ENCODE data around the gene PEMT.
A peak's percentile ranks its signal among the peaks of the same experiment; 100 is the strongest.

PEMT gene

DNA sequence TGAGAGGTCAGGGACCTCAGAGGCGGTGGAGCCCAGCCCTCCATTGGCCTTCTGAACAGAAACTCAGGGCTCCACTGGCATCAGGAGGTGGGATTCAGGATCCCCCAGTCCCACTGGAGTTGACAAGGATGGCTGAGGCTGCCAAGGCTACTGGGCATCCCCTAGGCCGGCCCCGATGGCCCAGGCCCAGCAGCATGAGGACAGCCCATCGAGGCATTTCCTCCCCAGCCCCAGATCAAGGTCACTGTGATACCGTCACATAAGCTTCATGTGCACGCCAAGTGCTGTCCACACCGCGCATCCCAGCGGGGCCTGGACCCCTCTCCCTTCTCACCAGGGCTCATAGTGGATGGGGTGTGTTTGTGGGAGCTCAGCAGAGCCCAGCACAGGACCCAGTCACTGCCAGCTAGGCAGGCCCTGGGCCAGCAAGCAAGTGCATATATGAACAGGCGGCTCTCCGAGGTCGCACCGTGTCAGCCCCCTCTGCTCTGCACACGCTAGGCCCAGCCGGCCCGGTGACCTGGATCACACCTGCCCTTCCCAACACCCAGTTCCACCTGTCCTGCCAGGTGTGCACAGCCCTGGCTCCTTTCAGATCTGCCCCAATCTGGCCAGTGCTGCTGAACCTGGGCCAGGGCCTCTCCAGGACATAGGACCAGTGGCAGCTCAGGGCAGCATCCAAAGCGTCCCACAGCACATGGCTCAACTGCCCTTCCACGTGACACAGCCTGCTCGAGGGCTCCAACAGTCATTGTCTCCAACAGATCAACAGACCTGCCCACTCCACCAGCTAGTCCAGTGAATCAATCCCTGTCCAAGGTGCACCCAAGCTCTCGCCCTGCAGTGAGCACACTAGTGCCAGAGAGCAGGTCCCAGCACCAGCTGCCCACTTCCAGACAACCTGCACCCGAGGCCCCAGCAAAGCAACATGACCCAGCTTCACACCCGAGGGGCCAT lies 62.5 kb downstream of the PEMT start:
- no peak for DNase-seq

DNA sequence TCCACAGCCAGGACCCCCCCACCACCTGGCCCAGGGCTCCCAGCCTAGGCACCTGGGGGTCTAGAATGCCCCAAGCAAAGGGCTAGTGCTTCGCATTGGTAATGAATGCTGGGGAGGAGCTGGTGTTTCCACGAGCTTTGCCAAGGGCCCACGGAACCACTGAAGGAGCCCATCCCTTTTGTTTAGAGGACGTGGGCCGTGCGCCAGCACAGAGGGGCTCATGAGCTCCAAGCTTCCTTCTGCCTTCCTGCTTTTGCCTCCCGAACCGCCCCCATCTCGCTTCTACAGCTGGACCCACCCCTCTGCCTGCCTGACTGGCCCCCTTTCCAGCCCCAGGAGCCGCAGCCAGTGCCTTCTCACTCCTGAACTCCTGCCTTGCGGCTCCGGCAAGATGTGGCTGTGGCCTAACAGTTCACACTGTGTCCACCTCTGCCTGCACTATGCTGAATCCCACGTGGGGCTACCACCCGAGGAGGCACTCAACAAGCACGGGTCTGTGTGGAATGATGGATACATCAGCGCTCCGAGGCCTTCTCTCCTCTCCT lies 63.5 kb downstream of the PEMT start:
- DNase-seq, result no peak

DNA sequence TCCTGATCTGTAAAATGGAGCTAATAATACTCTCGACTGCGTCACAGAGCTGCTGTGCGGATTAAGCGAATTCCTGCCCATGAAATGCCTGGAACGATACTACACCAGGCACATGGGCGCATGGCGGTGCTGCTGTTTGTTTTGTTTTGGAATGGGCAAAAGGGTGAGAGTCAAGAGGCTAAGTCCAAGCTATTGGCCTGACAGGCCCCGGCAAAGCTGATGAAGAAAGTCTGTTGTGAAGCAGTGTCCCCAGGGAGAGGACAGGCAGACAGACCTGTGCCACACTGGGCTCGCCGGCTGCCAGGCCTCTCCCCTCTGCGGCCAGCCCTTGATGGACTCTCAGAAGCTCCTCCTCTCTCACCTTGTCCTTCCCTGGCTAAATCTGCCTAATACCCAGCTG lies 64.0 kb downstream of the PEMT start:
- DNase-seq, result no peak

DNA sequence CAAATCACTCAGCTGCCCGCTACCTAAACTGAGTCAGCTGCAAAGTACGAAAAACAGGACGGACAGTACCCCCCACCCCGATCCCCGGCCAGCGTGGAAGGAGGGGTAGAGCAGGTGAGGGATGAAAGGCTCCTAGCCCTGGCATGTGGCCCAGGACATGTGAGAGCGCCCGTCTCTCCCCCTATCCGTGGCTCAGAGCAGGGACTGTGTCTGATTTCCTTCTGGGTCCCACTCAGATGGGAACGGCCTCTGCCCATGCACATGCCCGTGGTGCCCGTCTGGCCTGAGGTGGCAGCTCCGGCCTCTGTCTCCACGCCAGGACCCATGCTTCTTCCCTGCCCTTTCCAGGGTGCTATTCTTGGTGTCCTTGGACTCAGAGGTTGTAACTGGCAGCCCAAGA lies 65.1 kb downstream of the PEMT start:
- DNase-seq, result peak; percentile 45

DNA sequence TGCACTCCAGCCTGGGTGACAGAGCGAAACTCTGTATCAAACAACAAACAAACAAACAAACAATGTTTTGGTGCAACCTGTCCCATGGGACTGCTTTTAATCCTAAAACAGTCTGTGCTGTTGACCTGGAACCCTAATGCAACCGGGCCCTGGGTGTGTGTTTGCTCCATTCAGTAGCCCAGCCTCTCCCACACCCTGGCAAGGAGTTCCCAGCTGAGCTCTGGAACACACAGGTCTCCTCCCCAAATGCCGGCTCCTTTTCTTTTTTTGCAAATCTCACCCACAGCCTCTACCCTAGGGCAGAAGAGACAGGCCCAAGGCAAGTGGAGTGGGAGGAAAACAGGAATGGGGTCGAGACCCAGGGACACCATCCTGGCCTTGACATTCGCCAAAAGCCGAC lies 65.6 kb downstream of the PEMT start:
- DNase-seq, result no peak

DNA sequence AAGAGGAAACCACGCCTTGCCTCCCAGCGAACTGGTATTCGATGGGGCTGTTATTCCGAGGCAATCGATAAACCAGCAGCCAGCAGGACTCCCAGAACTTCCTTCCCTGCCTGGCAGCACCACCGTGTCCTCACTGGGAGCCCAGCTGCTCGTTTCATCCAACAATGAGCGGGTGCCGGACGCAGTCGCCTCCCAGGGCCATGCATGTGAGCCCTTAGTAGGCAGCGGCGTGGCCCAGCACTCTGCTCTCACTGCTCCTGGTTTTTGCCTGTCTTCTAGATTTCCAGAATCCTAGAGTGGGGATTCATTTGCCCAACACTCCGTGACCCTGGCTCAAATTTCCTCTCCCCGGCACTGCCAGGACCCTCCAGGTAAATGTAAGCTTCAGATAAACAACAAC lies 66.2 kb downstream of the PEMT start:
- DNase-seq, result no peak

DNA sequence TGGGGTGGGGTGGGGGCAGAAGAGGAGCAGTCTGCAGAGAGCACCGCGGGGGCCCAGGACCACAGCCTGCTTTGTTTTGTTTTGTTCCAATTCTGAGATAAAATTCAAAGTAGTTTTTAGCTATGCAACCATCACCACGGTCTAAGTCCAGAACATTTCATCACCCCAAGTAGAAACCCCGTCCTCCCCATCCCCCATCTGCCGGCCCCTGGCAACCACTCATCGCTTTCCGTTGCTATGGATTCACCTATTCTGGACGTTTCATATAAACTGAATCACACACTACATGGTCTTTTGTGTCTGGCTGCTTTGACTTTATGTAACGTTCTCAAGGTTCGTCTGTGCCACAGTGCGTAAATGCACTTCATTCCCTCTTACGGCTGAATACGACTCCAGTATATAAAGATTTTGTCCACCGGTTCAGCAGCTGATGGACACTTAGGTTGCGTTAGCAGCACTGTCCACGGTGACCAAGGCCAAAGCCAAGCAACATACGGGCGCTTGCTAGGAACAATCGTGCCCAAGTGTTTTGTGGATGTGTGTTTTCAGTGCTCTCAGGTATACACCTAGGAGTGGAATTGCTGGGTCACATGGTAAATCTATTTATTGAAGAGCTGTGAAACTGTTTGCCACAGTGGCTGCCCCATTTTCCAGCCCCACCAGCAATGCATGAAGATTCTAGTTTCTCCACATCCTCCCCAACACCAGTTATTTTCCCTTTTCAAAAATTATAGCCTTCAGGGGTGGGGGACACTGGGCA lies 67.6 kb downstream of the PEMT start:
- DNase-seq, result no peak

DNA sequence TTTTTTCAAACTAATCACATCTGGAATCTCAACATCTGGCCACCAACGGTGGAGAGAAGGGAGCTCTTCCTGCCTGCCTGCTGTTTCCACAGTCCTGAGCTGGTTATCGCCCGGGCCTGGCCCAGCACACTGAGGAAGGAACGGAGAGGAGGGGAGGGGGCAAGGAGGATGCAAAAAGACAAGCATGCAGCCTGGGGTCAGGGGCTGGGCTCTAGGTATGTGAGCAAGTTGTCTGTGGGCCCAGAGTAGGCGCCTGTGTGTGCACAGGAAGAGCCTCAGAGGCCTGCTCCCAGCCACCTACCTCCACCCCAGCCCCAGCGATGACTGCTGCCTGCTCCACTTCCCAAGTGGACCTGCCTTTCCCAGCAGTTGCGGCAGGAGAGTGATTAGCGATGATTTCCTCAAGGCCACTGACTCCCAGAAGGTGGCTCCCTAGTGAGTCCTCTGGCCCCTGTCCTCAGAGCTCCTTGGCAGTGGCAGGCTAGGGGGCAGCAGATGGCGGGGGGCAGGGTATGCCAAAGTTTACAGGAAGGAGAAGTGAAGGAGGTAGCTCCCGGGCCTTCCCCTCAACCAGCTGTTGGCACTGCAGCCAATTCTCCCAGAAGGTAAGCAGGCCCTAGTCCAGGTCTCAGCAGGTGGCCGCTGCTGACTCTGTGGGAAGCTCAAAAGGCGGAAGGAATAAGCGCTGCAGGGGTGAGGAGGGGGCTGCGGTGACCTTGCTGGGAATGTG lies 68.3 kb downstream of the PEMT start:
- peak; percentile 57 for DNase-seq

DNA sequence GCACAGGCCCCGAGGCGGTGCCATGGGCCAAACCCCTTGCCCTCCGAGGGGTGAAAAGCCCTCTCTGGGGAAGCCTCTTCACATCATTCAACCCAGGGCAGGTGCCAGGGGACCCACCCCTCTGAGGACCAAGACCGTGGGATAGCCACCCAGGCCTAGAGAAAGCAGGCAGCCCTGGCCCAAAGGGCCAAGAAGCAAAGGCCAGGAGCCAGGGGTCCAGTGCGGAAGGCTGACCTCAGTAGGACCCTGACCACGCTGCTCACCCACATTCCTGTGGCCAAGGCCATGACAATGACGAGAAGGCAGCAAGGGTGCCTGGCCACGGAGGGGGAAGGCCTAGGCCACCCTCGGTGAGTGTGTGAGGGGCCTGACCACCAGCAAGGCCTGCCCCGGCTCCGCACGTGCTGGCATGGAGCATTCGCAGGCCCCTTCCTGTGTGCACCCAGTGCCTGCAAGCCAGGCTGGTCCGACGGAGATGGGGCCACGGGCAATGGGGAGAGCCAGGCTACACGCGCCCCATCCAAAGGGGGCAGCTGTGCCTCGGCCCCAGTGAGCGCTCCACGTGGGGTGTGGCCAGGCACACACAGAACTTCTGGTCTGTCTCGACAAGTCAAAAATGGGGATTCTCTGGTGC lies 70.8 kb downstream of the PEMT start:
- DNase-seq, result no peak

DNA sequence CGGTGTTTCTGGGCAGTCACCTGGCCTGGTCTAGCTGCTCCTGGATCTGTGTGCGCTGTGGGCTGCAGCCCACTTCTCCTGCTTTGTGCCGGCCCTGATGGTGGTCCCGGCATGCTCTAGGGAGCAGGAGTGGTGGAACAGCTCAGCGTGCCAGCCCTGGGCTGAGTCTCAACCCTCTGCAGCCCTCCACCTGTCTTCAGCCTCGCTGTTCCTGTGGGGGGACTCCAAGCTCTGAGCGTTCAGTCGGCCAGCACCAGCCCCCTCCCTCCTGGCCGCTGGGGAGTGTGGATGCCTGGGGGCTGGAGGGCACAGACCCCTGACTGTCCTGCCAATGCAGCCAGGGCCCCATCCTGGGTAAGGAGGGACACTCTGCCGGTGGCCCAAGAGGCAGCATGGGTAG lies 71.6 kb downstream of the PEMT start:
- DNase-seq, result no peak

DNA sequence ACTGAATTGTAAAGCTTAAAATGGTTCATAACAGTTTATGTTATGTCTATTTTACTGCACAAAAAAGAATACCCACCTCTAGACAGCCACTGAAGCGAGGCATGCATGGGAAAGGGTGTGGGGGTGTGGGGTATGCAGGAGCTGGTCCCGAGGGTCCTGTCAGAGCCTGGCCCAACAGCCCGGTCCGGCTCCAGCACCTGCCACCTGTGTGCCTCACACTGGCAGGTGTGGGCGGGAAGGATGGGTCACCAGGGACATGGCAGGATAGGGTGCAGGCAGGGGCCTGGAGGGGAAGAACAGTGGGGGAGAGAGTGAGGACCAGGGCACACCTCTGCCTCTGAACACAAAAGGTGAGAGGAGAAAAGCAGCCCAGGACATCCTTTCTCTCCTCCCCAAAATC lies 72.6 kb downstream of the PEMT start:
- DNase-seq, result no peak

DNA sequence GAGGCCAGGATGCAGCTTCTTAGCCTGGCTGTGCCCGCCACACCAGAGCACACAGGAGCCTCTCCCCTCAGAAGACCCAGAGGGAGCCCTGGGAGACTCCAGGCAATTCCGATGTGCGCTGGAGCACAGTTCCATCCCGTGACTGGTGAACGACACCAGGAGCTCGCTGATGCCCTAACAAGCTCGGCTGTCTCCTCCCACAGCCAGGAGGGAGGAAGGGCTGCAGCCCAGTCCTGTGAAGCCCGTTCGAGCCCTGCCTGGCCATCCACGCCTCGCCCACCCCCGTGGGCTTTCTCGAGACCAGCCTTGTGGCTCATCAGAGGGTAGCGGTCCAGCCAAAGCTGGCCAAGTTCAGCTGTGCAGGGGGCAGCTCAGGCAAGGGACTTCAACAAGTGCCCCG lies 73.5 kb downstream of the PEMT start:
- DNase-seq, result no peak

DNA sequence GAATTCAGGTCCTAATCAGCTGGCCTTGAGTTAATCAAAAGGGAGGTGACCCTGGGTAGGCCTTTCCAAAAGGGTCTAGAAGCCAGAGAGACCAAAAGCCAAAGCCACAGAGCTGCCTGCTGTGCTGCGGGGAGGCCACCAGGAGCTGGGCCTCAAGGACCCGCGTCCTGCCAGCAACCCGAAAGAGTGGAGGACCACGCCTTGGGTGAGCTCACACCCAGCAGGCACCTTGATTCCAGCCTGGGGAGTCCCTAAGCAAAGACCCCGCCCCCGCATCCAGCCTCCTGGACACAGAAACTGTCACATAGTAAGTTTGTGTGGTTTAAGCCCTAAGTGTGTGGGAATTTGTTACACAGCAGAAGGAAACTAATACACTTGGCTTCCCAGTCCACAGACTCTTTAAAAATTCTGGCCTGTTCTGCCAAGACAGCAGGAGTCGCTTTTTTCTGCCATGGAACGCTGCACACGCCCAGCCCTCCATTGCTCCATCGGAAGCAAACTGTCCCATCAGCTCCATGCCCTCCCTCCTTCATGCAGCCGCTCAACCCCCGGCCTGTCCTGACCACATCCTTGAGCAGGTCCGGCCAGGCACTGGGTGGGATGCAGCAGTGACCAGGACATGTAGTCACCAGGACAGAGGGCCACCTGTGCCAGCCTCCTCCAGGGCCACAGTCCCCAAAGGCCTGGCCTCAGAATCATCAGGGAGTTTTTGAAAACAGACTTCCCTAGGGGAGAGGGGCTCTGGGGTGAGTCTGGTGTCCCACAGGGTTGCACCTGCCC lies 74.4 kb downstream of the PEMT start:
- DNase-seq, result no peak

DNA sequence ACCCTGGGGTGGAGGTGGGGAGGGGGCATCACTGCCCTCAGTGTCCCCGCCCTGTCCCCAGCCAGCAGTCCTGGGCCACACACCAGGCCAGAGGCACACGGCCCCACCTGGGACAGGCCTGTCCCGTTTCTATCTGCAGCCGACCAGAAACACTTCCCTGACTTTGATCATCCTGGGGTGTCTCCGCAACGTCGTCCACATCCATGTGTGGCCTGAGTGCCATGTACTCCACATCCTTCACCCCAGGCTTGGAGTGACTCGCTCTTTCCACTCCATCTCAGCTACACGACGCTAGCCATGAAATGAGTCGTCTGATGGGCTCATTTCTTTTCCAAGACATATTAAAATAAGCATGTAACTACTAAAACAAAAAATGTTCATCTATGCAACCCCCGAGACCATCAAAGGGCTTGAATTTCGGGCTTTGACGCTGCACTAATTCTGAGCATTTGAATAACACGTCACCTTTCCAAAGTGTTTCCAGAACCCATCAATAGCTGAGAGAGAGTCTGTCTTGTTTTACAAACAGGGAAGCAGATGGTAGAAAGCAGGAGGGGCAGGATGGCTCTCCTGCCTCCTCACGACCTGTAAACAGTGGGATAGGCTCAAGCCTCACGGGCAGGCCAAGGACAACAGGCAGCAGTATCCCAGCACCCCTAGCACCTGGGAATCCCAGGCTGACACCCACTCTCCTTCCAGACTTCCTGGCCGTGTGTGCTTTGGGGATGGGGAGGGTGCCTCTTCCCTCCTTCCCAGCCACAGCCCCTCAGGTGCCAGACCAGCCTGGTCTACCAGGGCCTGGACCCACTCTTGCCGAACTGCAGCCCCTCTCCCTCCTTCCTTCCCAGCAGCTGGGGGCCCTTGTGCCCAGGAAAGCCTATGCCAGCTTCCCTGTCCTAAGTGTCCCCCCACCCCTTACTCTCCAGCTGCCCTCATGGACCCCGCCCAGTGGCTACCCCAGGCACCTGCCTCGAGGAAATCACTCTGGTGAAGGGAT lies 75.3 kb downstream of the PEMT start:
- DNase-seq, result no peak

DNA sequence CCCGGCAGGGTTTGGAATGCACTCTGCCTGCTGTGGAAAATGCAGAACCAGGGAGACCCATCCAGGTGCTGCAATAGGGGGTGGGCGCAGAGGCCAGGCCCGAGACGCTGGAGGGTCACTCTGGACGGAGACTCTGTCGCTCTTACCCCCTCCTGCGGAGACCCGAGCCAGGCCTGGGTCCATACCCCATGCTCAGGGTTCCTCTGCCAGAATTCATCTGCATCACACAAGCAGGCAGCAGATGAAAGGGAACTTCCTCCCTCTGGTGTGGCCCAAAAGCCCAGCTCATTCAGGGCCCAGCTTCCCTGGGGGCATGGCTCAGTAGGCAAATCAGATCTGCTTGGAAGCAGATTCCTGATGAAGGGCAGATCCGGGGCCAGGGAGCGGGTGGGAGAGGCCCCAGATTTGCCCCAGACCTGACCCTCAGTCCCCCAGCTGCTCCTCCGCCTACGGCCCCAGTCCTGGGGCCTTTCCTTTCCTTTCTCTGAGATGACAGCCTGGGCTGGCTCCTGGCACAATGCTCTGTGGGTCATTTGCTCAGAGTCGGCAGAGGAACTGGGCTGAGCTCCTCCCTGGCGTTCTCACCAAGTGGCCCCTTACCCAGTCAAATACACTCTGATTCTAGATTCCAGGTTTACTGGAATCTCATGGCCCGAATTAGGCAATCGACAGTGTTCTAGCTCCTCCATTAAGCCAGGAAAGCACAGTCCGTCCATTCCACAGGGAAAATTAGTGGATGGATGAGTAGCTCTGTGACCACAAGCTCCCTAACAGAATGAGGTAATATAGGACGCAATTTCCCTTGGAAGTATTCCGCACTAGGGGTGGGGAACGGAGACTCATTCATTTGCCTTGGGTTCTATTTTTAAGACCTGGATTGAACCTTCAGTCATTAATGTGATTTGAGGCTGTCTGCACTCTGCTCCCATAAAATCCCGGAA lies 76.2 kb downstream of the PEMT start:
- DNase-seq, result no peak

DNA sequence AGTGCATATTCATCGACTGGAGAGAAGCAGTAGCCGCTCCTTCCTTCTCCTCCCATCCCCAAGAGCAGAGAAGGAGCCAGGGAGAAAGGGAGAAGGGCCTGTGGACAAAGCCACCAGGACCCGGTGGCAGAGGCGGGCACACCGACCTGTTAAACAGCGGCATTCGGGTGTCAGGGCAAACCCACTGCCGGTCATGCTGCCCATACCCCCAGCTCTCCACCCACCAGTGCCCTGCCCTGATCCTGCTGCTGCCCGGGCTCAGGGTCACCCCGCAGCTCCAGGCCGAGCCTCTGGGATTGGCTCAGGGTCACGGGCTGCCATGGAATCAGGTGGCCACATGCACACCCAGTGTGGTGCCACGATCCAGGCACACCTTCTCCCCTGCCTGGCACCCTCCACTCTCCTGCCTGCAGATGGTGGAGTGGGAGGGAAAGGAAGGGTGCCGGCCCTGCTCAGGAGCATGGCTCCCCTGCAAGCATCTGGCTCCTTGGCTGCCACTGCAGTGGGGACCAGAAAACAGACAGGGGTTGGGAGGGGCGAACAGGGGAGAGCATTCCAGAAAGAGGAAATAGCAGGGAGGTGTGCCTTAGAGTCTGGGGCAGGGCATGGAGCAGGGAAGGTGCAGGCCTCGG lies 77.0 kb downstream of the PEMT start:
- DNase-seq, result no peak

DNA sequence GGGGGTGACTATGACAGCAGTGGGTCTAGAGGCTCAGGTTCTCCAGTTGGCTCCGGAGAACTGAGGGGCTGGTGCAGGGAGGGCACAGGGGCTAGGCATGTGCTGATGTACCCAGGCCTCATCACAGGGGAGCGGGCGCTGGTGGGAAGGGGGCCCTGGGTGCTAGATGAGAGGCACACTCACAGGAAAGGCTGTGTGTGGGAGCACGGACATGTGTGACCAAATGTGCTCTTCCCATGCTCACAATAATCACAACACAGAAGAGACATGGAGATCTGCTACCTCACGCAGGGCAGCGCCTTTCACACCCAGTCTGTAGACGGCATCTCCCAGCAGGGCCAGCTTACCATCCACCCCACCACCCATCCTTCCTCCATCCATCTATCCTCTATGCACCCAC lies 77.9 kb downstream of the PEMT start:
- DNase-seq, result no peak

DNA sequence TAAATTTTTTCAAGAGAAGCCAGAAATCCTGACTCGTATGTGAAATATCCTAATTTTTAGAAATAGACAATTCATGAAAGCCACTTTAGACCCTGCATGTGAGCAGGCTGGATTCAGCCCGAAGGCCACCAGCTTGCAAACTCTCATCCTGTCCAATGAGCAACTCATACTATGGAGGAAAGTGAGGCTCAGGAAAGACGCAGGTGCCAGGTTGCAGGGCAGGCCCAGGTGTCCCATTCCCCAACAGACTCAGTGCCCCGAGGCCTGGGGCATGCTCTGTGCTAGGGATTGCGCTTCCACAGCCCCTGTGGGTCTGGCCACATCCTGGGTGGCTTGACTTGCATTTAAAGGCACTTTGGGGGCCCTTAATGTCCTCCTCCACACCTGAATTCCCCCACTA lies 78.6 kb downstream of the PEMT start:
- DNase-seq, result no peak

All from NCI-H2029 (cell line).